Measurements from ENCODE around the gene AGTRAP.

GRCh38 chr1:11794446-11795237 lies 58.7 kb downstream of the AGTRAP start:
- TF ChIP-seq CTCF (conservative IDR thresholded peaks at IDR 0.05; ENCODE audit: low read depth, low read length) (no peak), MAFK (IDR thresholded peaks at IDR 0.05; ENCODE audit: low read depth, low read length) (no peak), POLR2A (IDR thresholded peaks at IDR 0.05; ENCODE audit: low read depth, low read length) (no peak), CEBPB (IDR thresholded peaks at IDR 0.05; ENCODE audit: low read depth, low read length) (no peak), MAZ (IDR thresholded peaks at IDR 0.05; ENCODE audit: borderline replicate concordance, low read depth, low read length) (no peak)
- TF ChIP-seq, protein P1, sequence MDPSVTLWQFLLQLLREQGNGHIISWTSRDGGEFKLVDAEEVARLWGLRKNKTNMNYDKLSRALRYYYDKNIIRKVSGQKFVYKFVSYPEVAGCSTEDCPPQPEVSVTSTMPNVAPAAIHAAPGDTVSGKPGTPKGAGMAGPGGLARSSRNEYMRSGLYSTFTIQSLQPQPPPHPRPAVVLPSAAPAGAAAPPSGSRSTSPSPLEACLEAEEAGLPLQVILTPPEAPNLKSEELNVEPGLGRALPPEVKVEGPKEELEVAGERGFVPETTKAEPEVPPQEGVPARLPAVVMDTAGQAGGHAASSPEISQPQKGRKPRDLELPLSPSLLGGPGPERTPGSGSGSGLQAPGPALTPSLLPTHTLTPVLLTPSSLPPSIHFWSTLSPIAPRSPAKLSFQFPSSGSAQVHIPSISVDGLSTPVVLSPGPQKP (IDR thresholded peaks at IDR 0.05; ENCODE audit: borderline replicate concordance, low read depth, low read length), result no peak

Data from IMR-90 (cell line).